Peyer's patch (tissue), 4 donors: ENCODE data around the gene PHLDB2. TPM values are rescaled to one million over a fixed set of nuclear protein-coding genes. Genes with fewer than 3 reads are reported as not detected.

ENCODE experiments used
- DNase-seq, 3 donors: peaks; one replicate each; pipeline ENCODE4 v3.0.0-alpha.2; 2017 to 2019
- H3K27ac ChIP-seq, 4 donors: fragments of 200-600 bp; sonication (generic); one replicate each; pipeline ENCODE4 v1.5.1; 2016 to 2019
- H3K27me3 ChIP-seq, 2 donors: fragments of 200-600 bp; sonication (generic); one replicate each; pipeline ENCODE4 v1.5.1; 2019
- H3K36me3 ChIP-seq, 3 donors: fragments of 200-600 bp; sonication (generic); one replicate each; pipeline ENCODE4 v1.5.1; 2016 to 2019
- H3K4me1 ChIP-seq, 4 donors: fragments of 200-600 bp; sonication (generic); one replicate each; pipeline ENCODE4 v1.5.1; 2016 to 2019
- H3K4me3 ChIP-seq, 4 donors: fragments of 200-600 bp; sonication (generic); 1 replicate in 3 of 4; 2 replicates in 1 of 4; pipeline ENCODE4 v1.5.1; 2016 to 2019; ENCODE audit warnings: mild to moderate bottlenecking in 1 of 4
- H3K9me3 ChIP-seq, 4 donors: fragments of 200-600 bp; sonication (generic); one replicate each; pipeline ENCODE4 v1.5.1; 2016 to 2019; ENCODE audit warnings: mild to moderate bottlenecking in 1 of 4
- CTCF ChIP-seq, 6 experiments: fragments of 450-650 bp in 4 of 6; fragments of 200-600 bp in 2 of 6; sonication (generic) in 1 of 6; IDR thresholded peaks; one replicate each; pipeline ENCODE4 v1.5.1; 2017 to 2019; ENCODE audit warnings: antibody characterized with exemption in 6 of 6, mild to moderate bottlenecking in 3 of 6, moderate library complexity in 1 of 6
- POLR2A ChIP-seq, 2 donors: fragments of 450-650 bp; IDR thresholded peaks; one replicate each; pipeline ENCODE4 v1.5.1; 2017; ENCODE audit warnings: antibody characterized with exemption in 2 of 2, mild to moderate bottlenecking in 2 of 2, moderate library complexity in 2 of 2
- total RNA-seq, 4 donors: library from RNA; depleted of rRNA; stranded (reverse); fragments of >200 nt; gene quantifications; one replicate each; pipeline ENCODE4 v1.1.0, GENCODE V29; 2016

The PHLDB2 gene
- total RNA-seq, 4 donors from 2014 or later = 6.0 to 66.0 (median 12.5) TPM

- Histone ChIP-seq H3K36me3 (no peaks in the 10 kb centered on the region), H3K27ac (no peak overlapping the region), H3K4me1 (peaks cover 0 to 8% (median 0%) of the 10 kb centered on the region in 4 donors), H3K9me3 (no peaks in the 10 kb centered on the region), H3K27me3 (no peaks in the 10 kb centered on the region), H3K4me3 (no peak overlapping the region)
- no peak for DNase-seq
- TF ChIP-seq POLR2A (IDR thresholded peaks at IDR 0.05) = no peak
- no peak for TF ChIP-seq CTCF (IDR thresholded peaks at IDR 0.05)
Measured at GRCh38 chr3:111870620-111871019, 11.6 kb downstream of the PHLDB2 start.

DNA sequence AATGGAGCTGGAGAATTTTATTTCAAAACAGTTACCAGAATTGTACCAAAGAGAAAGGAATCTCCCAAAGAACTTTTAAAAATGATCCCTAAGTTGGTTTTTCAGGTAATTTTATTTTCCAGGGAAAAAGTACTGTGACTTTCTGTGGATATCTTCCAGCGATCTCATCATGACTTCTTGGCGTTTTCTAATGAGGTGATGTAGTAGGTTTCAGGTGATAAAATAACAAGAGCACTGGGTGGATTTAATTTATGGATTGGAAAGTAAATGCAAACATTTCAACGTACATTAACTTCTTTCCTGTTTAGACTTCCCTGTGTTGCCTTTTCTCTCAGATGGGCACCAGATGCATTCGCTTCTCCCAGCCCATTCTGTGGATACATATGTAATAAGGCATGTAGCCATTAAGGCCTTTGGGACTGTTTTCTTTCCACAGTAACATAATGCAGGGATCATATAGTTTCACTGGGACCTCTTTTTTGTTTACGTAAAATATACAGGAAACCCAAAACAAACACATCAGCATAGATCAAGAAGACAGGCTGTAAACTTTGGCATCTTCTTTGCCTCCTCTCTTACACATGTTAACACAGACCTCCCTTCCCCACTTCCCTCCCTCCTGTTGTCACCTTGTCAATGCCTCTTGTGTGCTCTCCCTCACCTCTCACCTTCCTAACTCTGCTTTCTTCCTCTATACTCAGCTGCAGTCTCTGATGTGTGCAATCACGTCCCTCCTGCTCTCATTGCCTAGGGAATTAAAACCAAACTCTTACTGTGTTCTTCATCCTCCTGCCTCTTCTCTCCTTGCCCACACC lies 13.0 kb downstream of the PHLDB2 start:
- no peaks in the 10 kb centered on the region for H3K36me3 ChIP-seq
- no peaks in the 10 kb centered on the region for H3K27me3 ChIP-seq
- H3K9me3 ChIP-seq = no peaks in the 10 kb centered on the region
- TF ChIP-seq CTCF (IDR thresholded peaks at IDR 0.05) (no peak), POLR2A (IDR thresholded peaks at IDR 0.05) (no peak)
- no peak overlapping the region for H3K27ac ChIP-seq
- H3K4me1 ChIP-seq = peaks cover 0 to 3% (median 0%) of the 10 kb centered on the region in 4 donors
- DNase-seq = no peak
- H3K4me3 ChIP-seq = no peak overlapping the region

DNA sequence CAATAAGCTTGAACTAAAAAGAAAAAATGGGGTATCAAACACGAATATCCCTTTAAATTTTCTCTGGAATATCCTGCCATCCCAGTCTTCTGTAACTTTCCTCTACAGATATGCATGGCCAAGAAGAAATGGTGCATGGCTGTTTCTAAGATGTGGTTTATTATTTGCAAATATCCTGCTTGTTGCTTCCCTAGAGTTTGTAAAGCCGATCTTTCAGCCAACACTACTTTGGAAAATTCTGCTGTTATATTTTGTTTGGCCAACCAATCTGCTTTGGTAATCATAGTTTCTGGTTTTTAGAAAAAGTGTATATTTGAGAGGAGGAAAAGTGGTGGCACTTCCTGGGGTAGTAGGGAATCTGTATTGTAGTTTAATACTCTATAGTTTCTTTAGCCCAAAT lies 13.9 kb downstream of the PHLDB2 start:
- Histone ChIP-seq H3K4me3 (no peak overlapping the region), H3K9me3 (no peaks in the 10 kb centered on the region), H3K36me3 (no peaks in the 10 kb centered on the region), H3K27me3 (no peaks in the 10 kb centered on the region), H3K4me1 (peaks cover 0 to 3% (median 0%) of the 10 kb centered on the region in 4 donors), H3K27ac (no peak overlapping the region)
- DNase-seq = no peak
- no peak for TF ChIP-seq POLR2A (IDR thresholded peaks at IDR 0.05)
- no peak for TF ChIP-seq CTCF (IDR thresholded peaks at IDR 0.05)

GRCh38 chr3:111874177-111874820 lies 15.2 kb downstream of the PHLDB2 start:
- TF ChIP-seq CTCF (IDR thresholded peaks at IDR 0.05) = no peak
- no peak for TF ChIP-seq POLR2A (IDR thresholded peaks at IDR 0.05)
- Histone ChIP-seq H3K27ac (no peak overlapping the region), H3K36me3 (no peaks in the 10 kb centered on the region), H3K9me3 (no peaks in the 10 kb centered on the region), H3K27me3 (no peaks in the 10 kb centered on the region), H3K4me3 (no peak overlapping the region), H3K4me1 (no peaks in the 10 kb centered on the region)
- no peak for DNase-seq

DNA sequence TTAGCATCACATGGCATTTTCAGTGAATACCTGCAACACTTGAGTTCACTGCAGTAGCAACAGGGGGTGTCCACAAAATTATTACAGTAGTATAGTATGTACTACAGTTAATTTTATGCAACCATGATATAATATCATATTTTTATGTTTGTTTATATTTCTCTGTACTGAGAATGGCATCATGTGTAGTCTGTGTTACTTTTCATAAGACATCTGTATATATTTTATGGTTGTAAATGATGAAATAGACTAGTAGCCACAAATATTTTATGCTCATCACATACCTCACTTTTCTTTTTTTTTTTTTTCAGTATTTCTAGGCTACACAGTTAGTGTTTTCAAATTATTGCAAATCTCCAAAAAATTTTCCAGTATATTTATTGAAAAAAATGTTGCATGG lies 22.4 kb downstream of the PHLDB2 start:
- TF ChIP-seq POLR2A (IDR thresholded peaks at IDR 0.05) = no peak
- no peak for TF ChIP-seq CTCF (IDR thresholded peaks at IDR 0.05)
- Histone ChIP-seq H3K4me1 (no peaks in the 10 kb centered on the region), H3K27me3 (no peaks in the 10 kb centered on the region), H3K9me3 (peaks cover 0 to 4% (median 0%) of the 10 kb centered on the region in 4 donors), H3K4me3 (no peak overlapping the region), H3K36me3 (no peaks in the 10 kb centered on the region), H3K27ac (no peak overlapping the region)
- DNase-seq = no peak
